HepG2 (cell line): ENCODE results near the gene C2orf49. TPM values are rescaled to one million over a fixed set of nuclear protein-coding genes. Genes with fewer than 3 reads are reported as not detected.

Experiments
- BRD4 ChIP-seq: sonication (generic); formaldehyde crosslinking; IDR thresholded peaks from 2 replicates; pipeline ENCODE4 v1.4.0; 2020; ENCODE audit warnings: missing genetic modification reagents
- DZIP1 ChIP-seq: sonication (generic); formaldehyde crosslinking; IDR thresholded peaks from 2 replicates; pipeline ENCODE4 v1.5.0; 2020; ENCODE audit warnings: mild to moderate bottlenecking, missing genetic modification reagents
- GABPB1 ChIP-seq: IDR thresholded peaks from 2 replicates; pipeline ENCODE4 v1.6.1; 2016; ENCODE audit warnings: mild to moderate bottlenecking, missing genetic modification reagents, moderate library complexity, missing compliant biosample characterization
- MAZ ChIP-seq, 2 experiments: sonication (generic) in 1 of 2; formaldehyde crosslinking in 1 of 2; IDR thresholded peaks; 2 replicates each; pipeline versions ENCODE4 v1.5.0 to v1.6.1; 2012 to 2020; ENCODE audit warnings: low read depth in 2 of 2, mild to moderate bottlenecking in 2 of 2, borderline replicate concordance in 1 of 2, improper control_type of control experiment in 1 of 2, low read length in 1 of 2, missing genetic modification reagents in 1 of 2, moderate library complexity in 1 of 2
- ZNF263 ChIP-seq: sonication (generic); formaldehyde crosslinking; IDR thresholded peaks from 2 replicates; pipeline ENCODE4 v1.4.0; 2020; ENCODE audit warnings: missing genetic modification reagents
- ZNF335 ChIP-seq: sonication (generic); formaldehyde crosslinking; IDR thresholded peaks from 2 replicates; pipeline ENCODE4 v1.4.0; 2020; ENCODE audit warnings: missing genetic modification reagents
- ZNF451 ChIP-seq: sonication (generic); formaldehyde crosslinking; IDR thresholded peaks from 2 replicates; pipeline ENCODE4 v1.5.0; 2020; ENCODE audit warnings: mild to moderate bottlenecking, missing genetic modification reagents
- ZNF556 ChIP-seq: sonication (generic); formaldehyde crosslinking; IDR thresholded peaks from 2 replicates; pipeline ENCODE4 v1.4.0; 2020; ENCODE audit warnings: mild to moderate bottlenecking, missing genetic modification reagents, borderline replicate concordance
- ZNF709 ChIP-seq: sonication (generic); formaldehyde crosslinking; IDR thresholded peaks from 2 replicates; pipeline ENCODE4 v1.5.0; 2020; ENCODE audit warnings: mild to moderate bottlenecking, missing genetic modification reagents
- ZNF841 ChIP-seq: sonication (generic); formaldehyde crosslinking; IDR thresholded peaks from 2 replicates; pipeline ENCODE4 v1.8.1; 2023; ENCODE audit warnings: missing genetic modification reagents, borderline replicate concordance
- polyA plus RNA-seq, 8 experiments: library from polyadenylated mRNA; depleted of rRNA in 3 of 8; stranded (reverse) in 7 of 8; unstranded in 1 of 8; fragments of >200 nt; fragmentation: Illumina TruSeq in 4 of 8; extraction: Trizol in 4 of 8; gene quantifications; 2 replicates each; pipeline versions ENCODE4 v1.2.1 to v1.2.3, GENCODE V29; 2011 to 2016; ENCODE audit warnings: low read depth in 4 of 8, missing spikeins in 1 of 8, mixed read lengths in 1 of 8; ENCODE audit not compliant: insufficient read depth in 1 of 8
- total RNA-seq, 5 experiments: library from RNA; depleted of rRNA; stranded (reverse); fragments of >200 nt; fragmentation: Illumina TruSeq; extraction: Trizol; gene quantifications; 2 replicates each; pipeline ENCODE4 v1.2.3, GENCODE V29; 2016; ENCODE audit warnings: low read depth in 1 of 5
- TF ChIP-seq, protein P1 (sequence below): sonication (generic); formaldehyde crosslinking; IDR thresholded peaks from 2 replicates; pipeline ENCODE4 v1.4.0; 2020; ENCODE audit warnings: missing genetic modification reagents, low read depth, mild to moderate bottlenecking, borderline replicate concordance

Gene C2orf49
- total and polyA plus RNA-seq, 2 of the 13 experiments (the other 11 are each of a cell fraction or from before 2014, with no cell fraction given) = 24.7 to 28.8 TPM

DNA sequence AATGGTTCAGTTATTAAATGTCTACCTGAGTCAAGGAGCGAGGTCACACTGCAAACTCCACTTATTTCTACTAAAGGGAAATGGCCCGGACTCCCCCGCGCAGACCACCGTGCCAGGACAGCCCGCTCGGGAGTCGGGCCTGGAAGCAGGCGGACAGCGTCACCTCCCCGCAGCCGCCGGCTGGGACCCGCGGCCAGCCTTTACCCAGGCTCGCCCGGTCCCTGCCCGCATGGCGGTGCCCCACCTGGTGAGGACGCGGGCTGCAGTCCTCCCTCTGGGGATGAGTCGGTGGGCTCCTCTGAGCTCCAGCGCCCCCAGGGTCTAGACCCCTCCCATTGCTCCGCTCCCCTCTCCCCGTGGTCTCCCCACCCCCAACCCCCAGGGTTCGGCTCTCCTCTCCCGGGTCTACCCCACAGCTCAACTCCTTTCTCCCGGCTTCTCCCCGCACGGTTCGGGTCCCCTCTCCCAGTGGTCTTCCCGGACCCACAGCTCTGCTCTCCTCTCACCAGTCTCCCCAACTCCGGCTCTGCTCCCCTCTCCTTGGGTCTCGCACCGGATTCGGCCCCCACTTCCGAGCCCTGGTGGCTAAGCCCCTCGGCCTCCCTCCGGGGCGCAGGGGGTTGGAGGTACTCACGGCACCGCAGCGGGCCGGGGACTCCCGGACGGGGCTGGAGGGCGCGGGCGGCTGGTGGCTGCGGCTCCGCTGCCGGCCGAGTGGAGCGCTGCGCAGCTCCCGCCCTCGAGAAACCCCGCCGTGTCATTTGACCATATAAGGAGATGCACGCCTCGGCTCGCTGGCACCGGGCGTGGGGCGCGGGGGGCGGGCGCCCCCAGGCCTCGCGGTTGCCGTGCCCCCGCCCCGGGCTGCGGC, 61.2 kb downstream of the C2orf49 start, which contains the start of gene FHL2 (continued):
- TF ChIP-seq DZIP1 (CRISPR knock-in tag) (peak; percentile 54; the same call in 1 of the 2 replicates), ZNF263 (peak; percentile 89), BRD4 (no peak), ZNF841 (CRISPR knock-in tag) (peak; percentile 79; the same call in 1 of the 2 replicates), GABPB1 (CRISPR knock-in tag) (peak; percentile 54; the same call in 1 of the 2 replicates), ZNF709 (CRISPR knock-in tag) (0 out of 2 replicates have a peak, but pooled peaks have one; percentile 54), ZNF335 (CRISPR knock-in tag) (no peak), ZNF451 (0 out of 2 replicates have a peak, but pooled peaks have one; percentile 52), ZNF556 (CRISPR knock-in tag) (0 out of 2 replicates have a peak, but pooled peaks have one; percentile 20), MAZ (IDR thresholded peaks at IDR 0.05; ENCODE audit: borderline replicate concordance, low read depth, low read length) (0 out of 2 replicates have a peak, but pooled peaks have one; percentile 60), MAZ (CRISPR knock-in tag; IDR thresholded peaks at IDR 0.05; ENCODE audit: low read depth) (0 out of 2 replicates have a peak, but pooled peaks have one; percentile 35)
- TF ChIP-seq, protein P1, sequence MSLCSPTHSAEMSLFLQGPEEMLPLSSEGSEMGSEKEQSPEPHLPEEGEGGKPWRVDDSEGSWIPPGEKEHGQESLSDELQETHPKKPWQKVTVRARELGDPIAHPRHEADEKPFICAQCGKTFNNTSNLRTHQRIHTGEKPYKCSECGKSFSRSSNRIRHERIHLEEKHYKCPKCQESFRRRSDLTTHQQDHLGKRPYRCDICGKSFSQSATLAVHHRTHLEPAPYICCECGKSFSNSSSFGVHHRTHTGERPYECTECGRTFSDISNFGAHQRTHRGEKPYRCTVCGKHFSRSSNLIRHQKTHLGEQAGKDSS (CRISPR knock-in tag) = peak; percentile 73; the same call in 1 of the 2 replicates

Other genes starting within 250 kb of the C2orf49 start
- not detected in 2 replicates for gene GPR45, start 95.8 kb upstream of the C2orf49 start, total RNA-seq (2016; rRNA removed; fragmentation: Illumina TruSeq; extraction: Trizol)
- gene GPR45, start 95.8 kb upstream of the C2orf49 start, polyA plus RNA-seq (2011; rRNA removed) = not detected in 2 replicates
- gene TGFBRAP1, start 7.8 kb upstream of the C2orf49 start, total RNA-seq (2016; rRNA removed; fragmentation: Illumina TruSeq; extraction: Trizol) = 22.9 and 27.0 TPM in 2 replicates
- 12.7 and 13.4 TPM in 2 replicates for gene TGFBRAP1, start 7.8 kb upstream of the C2orf49 start, polyA plus RNA-seq (2011; rRNA removed)
- gene FHL2, start 61.5 kb downstream of the C2orf49 start, total RNA-seq (2016; rRNA removed; fragmentation: Illumina TruSeq; extraction: Trizol) = 1.9 and 2.3 TPM in 2 replicates
- gene FHL2, start 61.5 kb downstream of the C2orf49 start, polyA plus RNA-seq (2011; rRNA removed) = 44.2 and 74.8 TPM in 2 replicates